NCI-H146 treated with DMSO at 0.1 percent for 48 hours (cell line): ENCODE data around the gene FOXL3.
"Not testable (repeated sequence)": the region's sequence is repeated elsewhere in the genome, so short reads cannot be mapped to it uniquely, and the experiment has no call there.

ENCODE experiments used
- DNase-seq: peaks from one replicate; lab custom pipeline; 2025; ENCODE audit not compliant: unreplicated experiment; lab: John Stamatoyannopoulos, UW

Gene FOXL3

DNA sequence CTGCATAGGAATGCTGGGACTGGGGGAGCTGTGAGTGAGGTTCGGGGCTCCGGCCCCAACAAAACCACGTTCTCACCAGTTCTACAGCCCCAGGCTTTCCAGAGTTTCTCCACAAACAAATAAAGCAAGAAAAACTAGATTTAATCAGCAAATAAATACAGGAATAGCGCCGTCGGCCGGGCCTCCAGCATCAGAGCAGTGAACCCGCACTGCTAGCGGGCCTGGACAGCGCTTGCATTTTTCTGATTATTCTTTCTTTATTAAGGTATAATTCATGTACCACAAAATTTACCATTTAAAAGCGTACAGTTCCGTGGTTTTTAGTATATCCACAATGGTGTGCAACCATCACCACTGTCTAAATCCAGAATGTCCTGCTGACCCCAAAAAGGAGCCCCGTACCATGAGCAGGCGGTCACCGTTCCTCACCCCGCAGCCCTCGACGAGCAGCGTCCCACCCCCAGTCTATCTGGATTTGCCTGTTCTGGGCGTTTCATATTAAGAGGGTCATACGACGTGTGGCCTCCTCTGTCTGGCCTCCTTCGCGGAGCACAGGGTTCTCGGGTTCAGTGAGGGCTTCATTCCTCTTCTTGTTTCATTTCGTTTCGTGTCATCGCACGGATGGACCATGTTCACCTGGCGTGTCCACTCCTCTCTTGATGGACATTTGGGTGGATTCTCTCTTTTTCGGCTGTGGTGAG lies 35.5 kb upstream of the FOXL3 start:
- DNase-seq = no peak

DNA sequence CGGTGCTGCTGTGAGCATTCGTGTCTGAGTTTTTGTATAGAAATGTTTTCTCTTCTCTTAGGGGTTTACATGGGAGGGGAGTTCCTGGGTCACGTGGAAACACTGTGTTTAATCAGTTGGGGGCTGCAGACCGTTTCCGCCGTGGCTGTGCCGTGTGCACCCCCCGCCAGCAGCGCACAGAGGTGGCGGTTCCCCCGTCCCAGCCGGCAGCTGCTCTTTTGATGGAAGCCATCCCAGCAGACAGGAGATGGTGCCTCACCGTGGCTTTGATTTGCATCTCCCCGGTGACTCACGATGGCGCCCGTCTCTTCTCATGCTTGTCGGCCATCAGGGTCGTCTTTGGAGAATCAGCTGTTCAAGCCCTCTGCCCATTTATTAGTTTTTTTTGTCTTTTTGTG lies 34.9 kb upstream of the FOXL3 start:
- DNase-seq = no peak

DNA sequence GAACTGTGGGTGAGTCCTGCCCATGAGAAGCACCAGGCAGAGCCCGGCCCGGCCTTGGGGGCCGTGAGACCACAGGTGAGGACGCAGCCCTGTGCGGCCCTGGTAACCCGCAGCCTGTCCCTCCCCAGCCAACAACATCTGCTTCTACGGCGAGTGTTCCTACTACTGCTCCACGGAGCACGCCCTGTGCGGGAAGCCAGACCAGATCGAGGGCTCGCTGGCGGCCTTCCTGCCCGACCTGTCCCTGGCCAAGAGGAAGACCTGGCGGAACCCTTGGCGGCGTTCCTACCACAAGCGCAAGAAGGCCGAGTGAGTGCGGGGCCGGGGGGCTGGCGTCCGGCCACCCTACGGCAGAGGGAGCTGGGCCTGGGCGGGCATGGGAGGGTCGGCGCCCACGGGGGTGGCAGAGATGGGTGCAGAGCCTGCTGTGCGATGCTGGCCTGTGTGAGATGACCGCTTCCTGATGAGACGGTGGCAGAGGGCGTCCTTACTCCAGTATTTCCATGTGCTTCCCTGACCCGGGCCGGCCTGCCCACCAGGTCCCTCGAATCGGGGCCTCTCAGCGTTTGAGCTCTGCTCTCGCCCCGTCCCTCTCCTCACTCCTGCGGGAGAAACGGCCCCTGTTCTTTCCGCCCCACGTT lies 34.1 kb upstream of the FOXL3 start:
- DNase-seq = no peak

DNA sequence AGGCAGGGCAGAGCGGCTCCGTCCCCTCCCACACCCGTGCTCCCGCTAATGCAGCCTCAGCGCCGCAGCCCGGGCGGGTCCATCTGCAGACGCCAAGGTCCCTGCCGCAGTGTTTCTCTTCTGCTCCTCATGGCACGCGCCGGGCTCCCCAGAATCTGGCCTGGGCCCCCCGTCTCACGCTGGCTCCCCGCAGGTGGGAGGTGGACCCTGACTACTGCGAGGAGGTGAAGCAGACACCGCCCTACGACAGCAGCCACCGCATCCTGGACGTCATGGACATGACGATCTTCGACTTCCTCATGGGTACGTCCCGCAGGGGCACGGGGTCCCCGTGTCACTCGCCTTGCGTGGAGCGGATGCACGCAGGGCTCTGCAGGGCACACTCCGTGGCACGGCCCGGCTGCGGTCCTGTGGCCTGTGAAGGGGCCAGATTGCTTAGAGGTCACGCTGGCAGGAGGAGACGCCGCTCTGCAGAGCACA lies 33.5 kb upstream of the FOXL3 start:
- DNase-seq = no peak

DNA sequence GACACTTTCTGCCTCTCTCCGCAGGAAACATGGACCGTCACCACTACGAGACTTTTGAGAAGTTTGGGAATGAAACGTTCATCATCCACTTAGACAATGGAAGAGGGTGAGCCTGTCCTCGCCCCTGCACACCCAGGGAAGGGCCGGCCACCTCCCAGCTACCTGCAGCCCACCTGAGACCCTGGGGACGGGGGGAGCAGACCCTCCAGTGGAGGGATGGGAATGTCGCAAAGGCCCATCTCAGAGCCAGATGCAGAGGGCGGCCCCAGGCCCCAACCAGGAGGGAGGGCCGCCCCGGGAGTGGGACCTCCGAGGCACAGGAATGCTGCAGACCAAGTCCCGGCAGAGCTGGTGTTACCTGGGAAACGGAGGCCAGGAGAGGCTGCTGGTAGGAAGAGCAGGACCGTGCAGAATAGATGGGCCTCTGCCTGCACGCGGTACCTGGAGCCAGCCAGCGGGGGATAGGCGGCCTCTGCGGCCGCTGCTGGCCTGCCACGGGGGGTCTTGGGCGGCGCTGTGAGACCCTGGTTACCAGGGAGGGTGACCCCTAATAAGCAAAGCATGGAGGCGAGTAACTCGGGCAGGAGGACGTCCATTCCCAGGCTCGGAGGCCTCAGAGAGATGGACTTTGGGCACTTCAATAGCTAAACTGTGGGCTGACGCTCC lies 32.9 kb upstream of the FOXL3 start:
- no peak for DNase-seq

DNA sequence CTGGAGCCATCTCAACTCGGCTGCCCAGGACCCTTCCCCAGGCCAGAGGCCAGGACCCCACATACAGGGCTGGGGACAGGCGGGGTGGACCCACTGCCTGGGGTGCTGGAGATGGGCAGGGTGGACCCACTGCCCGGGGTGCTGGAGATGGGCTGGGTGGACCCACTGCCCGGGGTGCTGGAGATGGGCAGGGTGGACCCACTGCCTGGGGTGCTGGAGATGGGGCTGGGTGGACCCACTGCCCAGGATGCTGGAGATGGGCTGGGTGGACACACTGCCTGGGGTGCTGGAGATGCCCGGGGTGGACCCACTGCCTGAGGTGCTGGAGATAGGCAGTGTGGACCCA lies 32.4 kb upstream of the FOXL3 start:
- no peak for DNase-seq

DNA sequence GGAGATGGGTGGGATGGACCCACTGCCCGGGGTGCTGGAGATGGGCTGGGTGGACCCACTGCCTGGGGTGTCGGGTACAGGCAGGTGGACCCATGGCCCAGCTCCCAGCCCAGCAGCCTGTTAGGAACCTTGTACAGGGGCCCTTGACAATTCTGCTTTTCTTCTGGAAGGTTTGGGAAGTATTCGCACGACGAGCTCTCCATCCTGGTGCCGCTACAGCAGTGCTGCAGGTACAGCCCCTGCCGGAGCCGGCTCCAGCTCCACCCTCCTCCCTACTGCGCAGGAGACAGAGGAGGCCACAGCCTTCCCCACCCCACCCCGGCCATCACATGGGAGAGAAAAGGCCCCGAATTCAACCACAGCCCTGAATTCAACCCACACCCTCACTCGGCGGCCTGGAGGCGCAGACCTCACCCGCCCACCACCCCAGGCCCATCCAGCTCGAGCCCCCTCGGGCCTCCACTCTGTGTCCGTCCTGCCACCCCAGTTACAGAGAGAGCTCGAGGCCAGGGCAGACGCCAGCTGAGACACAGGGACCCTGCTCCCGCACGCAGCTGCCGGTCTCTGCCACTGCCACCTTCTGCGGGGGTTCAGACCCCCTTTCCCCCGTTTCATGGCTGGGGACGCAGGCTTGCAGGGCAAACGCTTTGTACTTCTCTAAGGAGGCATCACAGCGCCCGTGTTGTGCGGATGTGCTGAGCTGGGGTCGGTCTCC lies 31.3 kb upstream of the FOXL3 start:
- DNase-seq = no peak

DNA sequence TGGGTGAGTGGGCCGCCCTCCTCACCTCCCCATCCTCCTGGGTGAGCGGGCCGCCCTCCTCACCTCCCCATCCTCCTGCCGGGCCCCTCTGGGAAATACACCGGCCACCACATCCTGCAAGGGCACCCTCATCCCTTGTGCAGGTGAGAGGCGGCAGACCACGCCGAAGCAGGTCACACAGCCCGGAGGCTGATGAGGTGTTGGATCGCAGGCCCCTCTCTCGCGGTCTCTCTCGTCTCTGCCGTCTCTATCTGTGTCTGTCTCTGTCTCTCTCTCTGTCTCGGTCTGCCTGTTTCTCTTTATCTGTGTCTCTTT lies 30.8 kb upstream of the FOXL3 start:
- DNase-seq = no peak

DNA sequence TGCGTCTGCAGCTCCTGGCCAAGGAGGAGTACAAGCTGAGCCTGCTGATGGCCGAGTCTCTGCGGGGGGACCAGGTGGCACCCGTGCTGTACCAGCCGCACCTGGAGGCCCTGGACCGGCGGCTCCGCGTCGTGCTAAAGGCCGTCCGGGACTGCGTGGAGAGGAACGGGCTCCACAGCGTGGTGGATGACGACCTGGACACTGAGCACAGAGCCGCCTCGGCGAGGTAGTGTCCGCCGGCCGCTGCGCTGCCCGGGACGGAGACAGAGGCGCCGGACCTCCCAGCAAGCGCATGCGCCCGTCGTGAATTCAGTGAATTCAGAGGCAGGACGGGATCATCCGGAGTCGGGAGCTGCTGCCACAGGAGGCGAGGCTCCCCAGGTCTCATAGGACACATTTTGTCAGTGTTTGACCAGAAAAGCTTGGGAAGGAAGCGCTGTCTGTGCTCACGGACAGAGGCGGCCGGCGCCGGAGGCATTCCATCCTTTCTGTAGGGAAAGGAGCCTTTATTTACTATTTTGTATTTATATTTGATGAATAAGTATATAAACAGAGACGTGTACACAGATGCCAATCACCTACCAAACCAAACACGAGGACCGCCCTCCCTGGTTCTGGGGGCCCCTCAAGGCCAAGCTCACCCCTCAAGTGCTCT lies 30.1 kb upstream of the FOXL3 start:
- DNase-seq = no peak

DNA sequence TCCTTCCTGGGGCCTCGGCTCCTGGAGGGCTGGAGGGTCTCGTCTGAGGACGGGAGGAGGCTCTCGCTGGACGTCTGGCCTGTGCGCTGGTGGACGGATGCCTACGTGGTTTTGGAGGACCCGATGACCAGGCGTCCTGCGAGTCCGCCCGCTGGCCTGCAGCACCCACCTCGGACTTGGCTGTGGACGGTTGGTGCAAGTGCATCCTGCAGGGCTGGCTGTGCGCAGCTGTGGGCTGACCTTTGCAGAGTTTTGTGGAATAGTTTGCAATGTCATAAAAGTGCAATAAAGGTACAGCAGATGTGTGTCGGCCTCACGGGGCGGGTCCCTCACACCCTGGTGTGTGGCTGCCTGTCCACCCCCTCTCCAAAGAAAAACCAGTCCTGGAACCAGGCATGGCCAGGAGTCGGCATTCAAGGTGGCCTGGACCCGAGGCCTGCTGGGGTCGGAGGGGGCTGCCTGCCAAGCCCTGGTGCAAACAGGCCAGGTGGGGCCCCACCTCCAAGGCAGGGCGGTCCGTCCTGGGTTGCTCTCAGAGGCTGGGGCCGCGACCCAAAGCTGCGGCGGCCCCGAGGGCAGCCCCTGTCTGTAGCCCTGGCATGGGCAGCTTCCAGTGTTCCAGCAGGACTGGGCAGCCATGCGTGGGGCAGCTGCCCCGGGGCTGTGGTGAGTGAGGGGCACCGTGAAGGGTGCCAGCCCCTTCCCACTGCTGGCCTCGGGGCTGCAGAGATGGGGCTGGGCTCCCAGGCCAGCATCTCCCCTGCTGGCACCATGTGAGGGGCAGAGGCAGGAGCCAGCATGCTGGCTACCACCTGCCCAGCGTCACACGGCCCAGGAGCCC lies 29.3 kb upstream of the FOXL3 start:
- DNase-seq = no peak

DNA sequence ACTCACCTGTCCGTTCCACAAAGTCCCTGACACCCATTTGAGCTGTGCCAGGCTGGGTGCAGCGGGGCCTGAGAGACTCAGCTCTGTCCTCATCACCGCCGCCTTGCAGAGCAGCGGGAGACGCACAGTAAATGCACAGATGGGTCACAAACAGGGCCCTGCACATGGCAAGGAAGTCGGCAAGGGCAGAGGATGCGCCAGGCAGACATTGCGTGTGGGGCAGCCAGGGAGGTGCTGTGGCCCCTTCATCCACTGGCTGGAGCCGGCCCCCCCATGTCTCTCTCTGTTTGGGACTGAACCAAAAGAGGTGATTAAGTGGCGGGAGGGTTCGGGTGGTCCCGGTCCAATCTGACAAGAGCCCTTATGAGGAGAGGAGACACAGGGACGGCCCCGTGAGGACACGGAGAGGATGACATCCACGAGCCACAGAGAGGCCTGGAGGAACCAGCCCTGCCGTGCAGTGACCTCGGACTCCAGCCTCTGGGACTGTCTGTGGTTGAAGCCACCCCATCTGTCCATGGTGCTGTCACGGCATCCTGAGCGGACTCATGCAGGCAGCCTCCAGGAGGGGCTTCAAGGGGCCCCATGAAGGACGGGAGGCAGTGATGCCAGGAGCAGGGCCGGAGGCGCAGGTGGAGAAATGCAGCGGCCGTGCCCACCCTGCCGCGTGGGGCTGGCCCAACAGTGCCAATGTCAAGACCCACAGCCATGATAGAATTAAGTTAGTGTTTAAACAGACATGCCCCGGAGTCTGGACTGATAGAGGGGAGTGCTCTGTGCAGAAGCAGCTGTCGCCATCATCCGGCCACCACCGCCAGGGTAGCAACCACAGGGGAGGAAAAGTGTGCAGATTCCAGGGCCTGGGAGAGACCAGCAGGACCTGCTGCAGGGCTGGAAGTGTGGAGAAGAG lies 28.4 kb upstream of the FOXL3 start:
- no peak for DNase-seq

DNA sequence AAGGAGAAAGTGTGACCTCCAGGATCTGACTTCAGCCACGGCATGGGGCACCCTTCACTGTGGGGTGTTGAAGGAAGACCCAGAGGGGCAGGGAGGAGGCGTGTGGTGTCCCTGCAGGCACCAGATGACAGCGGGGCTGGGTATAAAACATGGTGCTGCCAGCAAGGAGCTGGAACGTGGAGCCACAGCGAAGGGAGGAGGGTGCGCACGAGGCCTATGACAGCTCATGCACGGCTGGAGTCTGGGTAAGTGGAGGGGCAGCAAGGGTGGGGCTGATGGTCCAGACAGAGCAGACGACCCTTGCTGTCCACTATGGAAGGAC lies 27.8 kb upstream of the FOXL3 start:
- DNase-seq = no peak

DNA sequence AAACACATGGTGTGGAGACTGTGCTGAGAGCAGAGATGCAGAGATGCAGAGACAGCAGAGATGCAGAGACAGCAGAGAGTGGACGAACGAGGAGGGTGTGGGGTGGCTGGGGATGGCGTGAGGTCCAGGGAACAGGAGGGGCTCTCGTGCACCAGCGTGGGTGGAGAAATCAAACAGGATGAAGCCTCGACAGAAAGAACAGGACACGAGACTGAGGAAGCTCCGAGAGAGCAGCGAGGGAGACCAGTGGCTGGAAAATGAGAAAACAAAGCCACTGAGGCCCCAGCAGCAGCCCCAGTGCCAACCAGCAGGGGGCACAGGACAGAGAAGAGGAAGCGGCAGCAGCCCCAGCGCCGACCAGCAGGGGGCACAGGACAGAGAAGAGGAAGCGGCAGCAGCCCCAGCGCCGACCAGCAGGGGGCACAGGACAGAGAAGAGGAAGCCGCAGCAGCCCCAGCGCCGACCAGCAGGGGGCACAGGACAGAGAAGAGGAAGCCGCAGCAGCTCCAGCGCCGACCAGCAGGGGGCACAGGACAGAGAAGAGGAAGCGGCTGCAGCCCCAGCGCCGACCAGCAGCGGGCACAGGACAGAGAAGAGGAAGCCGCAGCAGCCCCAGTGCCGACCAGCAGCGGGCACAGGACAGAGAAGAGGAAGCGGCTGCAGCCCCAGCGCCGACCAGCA lies 27.2 kb upstream of the FOXL3 start:
- DNase-seq = not testable (repeated sequence)

DNA sequence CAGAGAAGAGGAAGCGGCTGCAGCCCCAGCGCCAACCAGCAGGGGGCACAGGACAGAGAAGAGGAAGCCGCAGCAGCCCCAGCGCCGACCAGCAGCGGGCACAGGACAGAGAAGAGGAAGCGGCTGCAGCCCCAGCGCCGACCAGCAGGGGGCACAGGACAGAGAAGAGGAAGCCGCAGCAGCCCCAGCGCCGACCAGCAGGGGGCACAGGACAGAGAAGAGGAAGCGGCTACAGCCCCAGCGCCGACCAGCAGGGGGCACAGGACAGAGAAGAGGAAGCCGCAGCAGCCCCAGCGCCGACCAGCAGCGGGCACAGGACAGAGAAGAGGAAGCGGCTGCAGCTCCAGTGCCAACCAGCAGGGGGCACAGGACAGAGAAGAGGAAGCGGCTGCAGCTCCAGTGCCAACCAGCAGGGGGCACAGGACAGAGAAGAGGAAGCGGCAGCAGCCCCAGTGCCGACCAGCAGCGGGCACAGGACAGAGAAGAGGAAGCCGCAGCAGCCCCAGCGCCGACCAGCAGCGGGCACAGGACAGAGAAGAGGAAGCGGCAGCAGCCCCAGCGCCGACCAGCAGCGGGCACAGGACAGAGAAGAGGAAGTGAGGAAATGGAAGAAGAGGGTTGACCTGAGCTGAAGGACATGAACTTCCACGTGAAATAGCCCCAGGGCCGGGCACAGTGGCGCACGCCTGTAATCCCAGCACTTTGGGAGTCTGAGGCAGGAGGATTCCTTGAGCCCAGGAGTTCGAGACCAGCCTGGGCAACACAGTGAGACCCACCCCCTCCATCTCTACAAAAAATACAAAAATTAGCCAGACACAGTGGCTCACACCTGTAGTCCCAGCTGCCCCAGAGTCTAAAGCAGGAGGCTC lies 26.3 kb upstream of the FOXL3 start:
- not testable (repeated sequence) for DNase-seq

DNA sequence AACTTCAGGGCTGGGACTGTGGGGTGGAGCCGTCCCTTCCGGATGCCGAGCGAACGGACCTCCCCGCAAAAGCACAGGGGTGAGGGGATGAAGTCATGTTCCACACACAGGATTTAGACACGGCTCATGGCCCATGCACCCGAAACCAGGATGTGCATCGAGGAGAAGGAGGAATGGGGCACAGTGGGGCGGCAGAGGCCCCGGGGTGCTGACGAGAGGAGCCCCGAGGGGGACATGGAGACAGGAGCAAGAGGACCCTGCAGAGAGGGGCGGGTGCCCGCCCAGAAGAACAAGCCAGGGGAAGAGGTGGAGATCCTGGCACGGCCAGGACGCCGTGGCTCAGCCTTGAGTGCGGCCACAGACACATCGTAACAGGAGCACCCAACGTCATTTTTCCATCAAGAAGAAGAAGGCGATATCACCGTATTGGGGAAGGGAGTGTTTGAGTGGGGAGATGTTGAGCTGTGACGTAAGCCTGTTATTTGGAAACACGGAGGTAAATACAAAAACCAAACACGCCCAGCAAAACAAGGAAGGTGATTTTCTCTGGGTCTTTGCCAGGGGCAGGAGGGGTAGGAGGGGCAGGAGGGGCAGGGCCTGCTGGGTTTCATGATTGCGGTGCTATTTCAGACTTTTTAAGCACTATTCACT lies 25.3 kb upstream of the FOXL3 start:
- no peak for DNase-seq

DNA sequence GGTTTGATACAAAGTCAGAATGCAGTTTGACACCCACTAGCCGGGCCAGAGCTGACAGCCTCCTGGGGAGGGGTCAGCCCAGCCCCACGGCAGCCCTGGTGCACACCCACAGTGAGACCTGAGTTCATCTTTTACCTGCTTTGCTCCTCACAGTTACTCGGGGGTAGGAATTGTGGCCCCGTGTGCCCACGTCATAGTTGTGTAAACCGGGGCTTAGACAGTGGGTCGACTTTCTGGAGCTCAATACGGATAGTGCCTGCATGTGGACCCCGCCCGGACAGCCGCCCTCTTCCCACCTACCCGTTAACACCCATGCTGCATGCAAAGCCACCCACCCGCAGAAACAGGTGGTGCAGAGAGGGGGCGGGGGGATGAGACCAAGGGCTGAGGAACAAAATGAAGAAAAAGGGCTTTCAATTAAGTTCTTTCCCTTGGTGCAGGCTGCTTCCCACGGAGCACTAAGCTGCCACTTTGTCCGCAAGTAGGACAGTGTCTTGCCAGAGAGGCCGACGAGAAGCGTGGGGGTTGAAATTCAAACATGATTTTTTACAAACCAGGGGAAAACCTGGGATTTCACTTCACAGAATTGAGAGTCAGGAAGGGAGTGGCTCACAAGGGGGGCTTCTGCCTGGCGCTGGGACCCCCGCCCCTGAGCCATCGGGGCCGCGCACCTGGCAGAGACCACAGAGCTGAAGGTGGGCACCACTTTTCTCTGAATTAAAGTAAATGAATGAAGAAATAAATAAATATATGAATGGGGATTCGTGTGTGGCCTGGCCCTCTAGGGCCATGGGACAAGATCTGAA lies 24.6 kb upstream of the FOXL3 start:
- DNase-seq = no peak
